ENCODE results near the gene PLCL2.

PLCL2 gene

DNA sequence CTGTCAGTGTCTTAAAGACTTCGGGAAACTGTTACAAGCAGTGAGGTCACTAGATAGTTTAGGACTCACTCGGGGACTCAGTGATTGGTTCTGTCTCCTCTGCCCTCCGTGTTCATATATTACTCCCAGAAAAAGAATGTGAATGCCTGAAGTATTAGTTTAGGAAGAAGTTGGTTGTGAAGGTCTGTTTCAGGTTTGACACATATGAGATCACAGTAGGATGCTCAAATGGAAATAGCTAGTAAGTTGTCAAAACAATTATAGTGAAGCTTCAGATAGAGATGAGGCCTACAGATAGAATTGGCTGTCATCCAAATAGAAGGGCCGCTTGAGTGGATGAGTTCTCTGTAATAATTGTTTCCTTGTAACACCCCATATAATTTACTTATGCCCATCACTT, 172.6 kb downstream of the PLCL2 start:
- Histone ChIP-seq H3K27ac (ENCODE audit: low read depth, low read length) (no peak overlapping the region), H3K4me2 (ENCODE audit: low read depth, low read length, poor library complexity, severe bottlenecking) (no peak overlapping the region)

DNA sequence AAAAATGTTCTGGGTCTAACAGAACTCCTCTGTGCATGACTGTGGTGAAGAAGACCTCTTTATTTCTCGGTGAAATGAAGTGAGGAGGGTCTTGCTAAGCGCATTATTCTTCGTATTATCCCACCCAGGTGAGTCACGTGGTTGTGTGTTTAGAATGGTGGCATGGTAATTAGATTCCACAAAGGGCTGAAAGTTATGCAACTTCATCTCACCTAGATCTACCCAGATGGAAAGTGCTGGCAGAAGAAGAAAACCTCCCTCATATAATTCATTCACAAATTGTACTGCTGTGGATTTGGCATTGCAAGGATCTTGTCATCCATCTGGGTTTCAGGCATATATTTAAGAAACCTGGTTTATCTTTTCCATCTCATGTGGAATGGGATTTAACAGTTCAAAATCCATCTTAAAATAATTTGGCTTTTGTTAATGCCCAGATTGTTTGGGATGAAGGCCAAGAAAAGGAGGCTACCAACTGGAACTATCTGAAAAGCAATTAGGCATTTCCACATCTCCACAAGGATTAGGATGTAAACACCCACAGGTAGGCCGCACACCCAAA, 175.3 kb downstream of the PLCL2 start:
- Histone ChIP-seq H3K27ac (ENCODE audit: low read depth, low read length) (no peak overlapping the region), H3K4me3 (ENCODE audit: insufficient read depth, low read length, poor library complexity, severe bottlenecking) (no peak overlapping the region), H4K20me1 (ENCODE audit: low read depth, low read length) (no peaks in the 10 kb centered on the region), H3K27me3 (ENCODE audit: low read length) (no peaks in the 10 kb centered on the region), H3K36me3 (ENCODE audit: low read length) (no peaks in the 10 kb centered on the region), H3K79me2 (ENCODE audit: insufficient read depth, low read length) (no peaks in the 10 kb centered on the region), H3K9me2 (replicated peaks; ENCODE audit: insufficient read depth, low read length) (no peaks in the 10 kb centered on the region), H3F3A (ENCODE audit: insufficient read depth) (no peaks in the 10 kb centered on the region), H3K4me2 (ENCODE audit: low read depth, low read length, poor library complexity, severe bottlenecking) (no peak overlapping the region), H3K9ac (ENCODE audit: low read length) (no peak overlapping the region), H2AFZ (ENCODE audit: low read depth, low read length, severe bottlenecking) (no peak overlapping the region), H3K9me3 (ENCODE audit: insufficient read depth, low read length) (no peaks in the 10 kb centered on the region)
- no peak for TF ChIP-seq EZH2phosphoT487 (conservative IDR thresholded peaks at IDR 0.05; ENCODE audit: low read length)
- TF ChIP-seq, protein P1, sequence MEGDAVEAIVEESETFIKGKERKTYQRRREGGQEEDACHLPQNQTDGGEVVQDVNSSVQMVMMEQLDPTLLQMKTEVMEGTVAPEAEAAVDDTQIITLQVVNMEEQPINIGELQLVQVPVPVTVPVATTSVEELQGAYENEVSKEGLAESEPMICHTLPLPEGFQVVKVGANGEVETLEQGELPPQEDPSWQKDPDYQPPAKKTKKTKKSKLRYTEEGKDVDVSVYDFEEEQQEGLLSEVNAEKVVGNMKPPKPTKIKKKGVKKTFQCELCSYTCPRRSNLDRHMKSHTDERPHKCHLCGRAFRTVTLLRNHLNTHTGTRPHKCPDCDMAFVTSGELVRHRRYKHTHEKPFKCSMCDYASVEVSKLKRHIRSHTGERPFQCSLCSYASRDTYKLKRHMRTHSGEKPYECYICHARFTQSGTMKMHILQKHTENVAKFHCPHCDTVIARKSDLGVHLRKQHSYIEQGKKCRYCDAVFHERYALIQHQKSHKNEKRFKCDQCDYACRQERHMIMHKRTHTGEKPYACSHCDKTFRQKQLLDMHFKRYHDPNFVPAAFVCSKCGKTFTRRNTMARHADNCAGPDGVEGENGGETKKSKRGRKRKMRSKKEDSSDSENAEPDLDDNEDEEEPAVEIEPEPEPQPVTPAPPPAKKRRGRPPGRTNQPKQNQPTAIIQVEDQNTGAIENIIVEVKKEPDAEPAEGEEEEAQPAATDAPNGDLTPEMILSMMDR (IDR thresholded peaks at IDR 0.05; ENCODE audit: insufficient read depth, low read length, poor library complexity, severe bottlenecking): no peak

More for the DNA sequence above, 172.6 kb downstream of the PLCL2 start:
- Histone ChIP-seq H3K4me3 (ENCODE audit: insufficient read depth, low read length, poor library complexity, severe bottlenecking) (no peak overlapping the region), H2AFZ (ENCODE audit: low read depth, low read length, severe bottlenecking) (no peak overlapping the region), H3K9me2 (replicated peaks; ENCODE audit: insufficient read depth, low read length) (no peaks in the 10 kb centered on the region), H3K36me3 (ENCODE audit: low read length) (no peaks in the 10 kb centered on the region), H3K27me3 (ENCODE audit: low read length) (no peaks in the 10 kb centered on the region), H3K79me2 (ENCODE audit: insufficient read depth, low read length) (no peaks in the 10 kb centered on the region), H3K9ac (ENCODE audit: low read length) (no peak overlapping the region), H4K20me1 (ENCODE audit: low read depth, low read length) (no peaks in the 10 kb centered on the region), H3F3A (ENCODE audit: insufficient read depth) (no peaks in the 10 kb centered on the region), H3K9me3 (ENCODE audit: insufficient read depth, low read length) (no peaks in the 10 kb centered on the region)
- TF ChIP-seq, protein P1 (IDR thresholded peaks at IDR 0.05; ENCODE audit: insufficient read depth, low read length, poor library complexity, severe bottlenecking): no peak
- no peak for TF ChIP-seq EZH2phosphoT487 (conservative IDR thresholded peaks at IDR 0.05; ENCODE audit: low read length)

- H3K27ac ChIP-seq (ENCODE audit: low read depth, low read length): no peak overlapping the region
- H3K4me2 ChIP-seq (ENCODE audit: low read depth, low read length, poor library complexity, severe bottlenecking): no peak overlapping the region
- no peak overlapping the region for H3K9ac ChIP-seq (ENCODE audit: low read length)
- H3K9me2 ChIP-seq (replicated peaks; ENCODE audit: insufficient read depth, low read length): no peaks in the 10 kb centered on the region
- H4K20me1 ChIP-seq (ENCODE audit: low read depth, low read length): no peaks in the 10 kb centered on the region
- TF ChIP-seq, protein P1 (IDR thresholded peaks at IDR 0.05; ENCODE audit: insufficient read depth, low read length, poor library complexity, severe bottlenecking): no peak
- no peak for TF ChIP-seq EZH2phosphoT487 (conservative IDR thresholded peaks at IDR 0.05; ENCODE audit: low read length)
- H3K36me3 ChIP-seq (ENCODE audit: low read length): no peaks in the 10 kb centered on the region
- no peaks in the 10 kb centered on the region for H3K9me3 ChIP-seq (ENCODE audit: insufficient read depth, low read length)
- H2AFZ ChIP-seq (ENCODE audit: low read depth, low read length, severe bottlenecking): no peak overlapping the region
- no peaks in the 10 kb centered on the region for H3F3A ChIP-seq (ENCODE audit: insufficient read depth)
- no peaks in the 10 kb centered on the region for H3K79me2 ChIP-seq (ENCODE audit: insufficient read depth, low read length)
- no peaks in the 10 kb centered on the region for H3K27me3 ChIP-seq (ENCODE audit: low read length)
- H3K4me3 ChIP-seq (ENCODE audit: insufficient read depth, low read length, poor library complexity, severe bottlenecking): no peak overlapping the region
These were observed 176.2 kb downstream of the PLCL2 start for GRCh38 chr3:17061005-17061404.

Data from SU-DHL-6 (cell line).